Ectodermal cell (in vitro differentiated cells): ENCODE measurements around the gene RARS2.

Source experiments
- H3K27ac ChIP-seq: 2 replicates; pipeline ENCODE4 v1.7.0; 2013; ENCODE audit warnings: mild to moderate bottlenecking, low read depth, low read length; ENCODE audit not compliant: insufficient read depth, poor library complexity, severe bottlenecking
- H3K27me3 ChIP-seq: 2 replicates; pipeline ENCODE4 v1.7.0; 2013; ENCODE audit warnings: mild to moderate bottlenecking, low read length; ENCODE audit not compliant: insufficient read depth, control insufficient read depth, poor library complexity, severe bottlenecking
- H3K36me3 ChIP-seq: one replicate; pipeline ENCODE4 v1.7.0; 2013; ENCODE audit warnings: low read length; ENCODE audit not compliant: control insufficient read depth, insufficient read depth
- H3K4me1 ChIP-seq: one replicate; pipeline ENCODE4 v1.7.0; 2013; ENCODE audit warnings: low read length; ENCODE audit not compliant: control insufficient read depth, insufficient read depth
- H3K4me3 ChIP-seq: 2 replicates; pipeline ENCODE4 v1.7.0; 2013; ENCODE audit warnings: low read depth, low read length, control low read depth; ENCODE audit not compliant: insufficient read depth
- H3K9me3 ChIP-seq: 2 replicates; pipeline ENCODE4 v1.7.0; 2013; ENCODE audit warnings: mild to moderate bottlenecking, low read length, moderate library complexity; ENCODE audit not compliant: control insufficient read depth
- WGBS, 2 experiments: methylation state at CpG; one replicate each; pipeline ENCODE4 v1.1.7; 2013; ENCODE audit warnings: missing lambda C conversion rate in 2 of 2; 5-methylcytosine and 5-hydroxymethylcytosine counted together

RARS2 gene

GRCh38 chr6:87482366-87482765 is 107.4 kb downstream of the RARS2 start:
- Histone ChIP-seq H3K36me3 (no peaks in the 10 kb centered on the region), H3K9me3 (no peaks in the 10 kb centered on the region), H3K4me3 (no peak overlapping the region), H3K27me3 (no peaks in the 10 kb centered on the region), H3K27ac (no peak overlapping the region), H3K4me1 (no peaks in the 10 kb centered on the region)
- 73 to 99% methylated on average over 4 of the region's 4 CpGs for WGBS, 2 experiments

- H3K27ac ChIP-seq = no peak overlapping the region
- no peaks in the 10 kb centered on the region for H3K27me3 ChIP-seq
- H3K4me3 ChIP-seq = no peak overlapping the region
- 77 to 100% methylated on average over 2 of the region's 3 CpGs for WGBS, 2 experiments
- no peaks in the 10 kb centered on the region for H3K36me3 ChIP-seq
- no peaks in the 10 kb centered on the region for H3K9me3 ChIP-seq
- H3K4me1 ChIP-seq = no peaks in the 10 kb centered on the region
Measured at GRCh38 chr6:87481931-87482330, 107.9 kb downstream of the RARS2 start.

GRCh38 chr6:87473419-87473903 is 116.3 kb downstream of the RARS2 start:
- H3K4me1 ChIP-seq = peaks cover 4% of the 10 kb centered on the region
- WGBS, 2 experiments = 8 to 11% methylated on average over 15 of the region's 15 CpGs
- no peaks in the 10 kb centered on the region for H3K27me3 ChIP-seq
- H3K36me3 ChIP-seq = no peaks in the 10 kb centered on the region
- H3K4me3 ChIP-seq = peak overlapping the region; percentile 99
- no peaks in the 10 kb centered on the region for H3K9me3 ChIP-seq
- H3K27ac ChIP-seq = peak overlapping the region; percentile 18

- Histone ChIP-seq H3K27ac (peak within 1 kb of the TSS; percentile 18), H3K36me3 (no peaks in the 10 kb centered on the region), H3K9me3 (no peaks in the 10 kb centered on the region), H3K4me3 (peak within 1 kb of the TSS; percentile 99), H3K27me3 (no peaks in the 10 kb centered on the region), H3K4me1 (peaks cover 4% of the 10 kb centered on the region)
- WGBS, 2 experiments = 1% methylated on average over 70 of the region's 70 CpGs
Measured at GRCh38 chr6:87472525-87473418, 117.0 kb downstream of the RARS2 start, which contains the start of gene SLC35A1. TSS of gene SLC35A1 (plus strand) at chr6:87472974. CDS start at chr6:87473004, 30 bp downstream.

- H3K36me3 ChIP-seq = no peaks in the 10 kb centered on the region
- no peaks in the 10 kb centered on the region for H3K27me3 ChIP-seq
- no peak overlapping the region for H3K4me3 ChIP-seq
- H3K27ac ChIP-seq = no peak overlapping the region
- H3K9me3 ChIP-seq = no peaks in the 10 kb centered on the region
- WGBS, 2 experiments = 85 to 93% methylated on average over 2 of the region's 2 CpGs
- H3K4me1 ChIP-seq = no peaks in the 10 kb centered on the region
Measured at GRCh38 chr6:87465051-87465450, 124.7 kb downstream of the RARS2 start.
